ENCODE data around the gene MYO7B. TPM values are rescaled to one million over a fixed set of nuclear protein-coding genes. Genes with fewer than 3 reads are reported as not detected.
A peak's percentile ranks its signal among the peaks of the same experiment; 100 is the strongest.
"Not testable (repeated sequence)": the region's sequence is repeated elsewhere in the genome, so short reads cannot be mapped to it uniquely, and the experiment has no call there.

Gene MYO7B
- total RNA-seq, 1 donor, result under 0.01 TPM

GRCh38 chr2:127537644-127538043 lies 2.2 kb downstream of the MYO7B start:
- H3K79me2 ChIP-seq (ENCODE audit: insufficient read depth, low read length), result no peaks in the 10 kb centered on the region
- H3K27ac ChIP-seq (ENCODE audit: low read depth, low read length), result no peak overlapping the region
- H3K27me3 ChIP-seq (ENCODE audit: insufficient read depth, low read length), result peaks cover 41% of the 10 kb centered on the region
- TF ChIP-seq, protein P1, sequence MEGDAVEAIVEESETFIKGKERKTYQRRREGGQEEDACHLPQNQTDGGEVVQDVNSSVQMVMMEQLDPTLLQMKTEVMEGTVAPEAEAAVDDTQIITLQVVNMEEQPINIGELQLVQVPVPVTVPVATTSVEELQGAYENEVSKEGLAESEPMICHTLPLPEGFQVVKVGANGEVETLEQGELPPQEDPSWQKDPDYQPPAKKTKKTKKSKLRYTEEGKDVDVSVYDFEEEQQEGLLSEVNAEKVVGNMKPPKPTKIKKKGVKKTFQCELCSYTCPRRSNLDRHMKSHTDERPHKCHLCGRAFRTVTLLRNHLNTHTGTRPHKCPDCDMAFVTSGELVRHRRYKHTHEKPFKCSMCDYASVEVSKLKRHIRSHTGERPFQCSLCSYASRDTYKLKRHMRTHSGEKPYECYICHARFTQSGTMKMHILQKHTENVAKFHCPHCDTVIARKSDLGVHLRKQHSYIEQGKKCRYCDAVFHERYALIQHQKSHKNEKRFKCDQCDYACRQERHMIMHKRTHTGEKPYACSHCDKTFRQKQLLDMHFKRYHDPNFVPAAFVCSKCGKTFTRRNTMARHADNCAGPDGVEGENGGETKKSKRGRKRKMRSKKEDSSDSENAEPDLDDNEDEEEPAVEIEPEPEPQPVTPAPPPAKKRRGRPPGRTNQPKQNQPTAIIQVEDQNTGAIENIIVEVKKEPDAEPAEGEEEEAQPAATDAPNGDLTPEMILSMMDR (IDR thresholded peaks at IDR 0.05; ENCODE audit: extremely low read depth, low read depth, low read length), result no peak
- no peak overlapping the region for H3K4me3 ChIP-seq (ENCODE audit: insufficient read depth, low read length)
- H3K4me2 ChIP-seq (ENCODE audit: insufficient read depth, low read length), result no peak overlapping the region
- DNase-seq (ENCODE audit: insufficient read length, low spot score, missing footprints), result no peak
- no peak overlapping the region for H2AFZ ChIP-seq (ENCODE audit: low read length)
- no peaks in the 10 kb centered on the region for H3K36me3 ChIP-seq (ENCODE audit: insufficient read depth, low read length)
- H4K20me1 ChIP-seq (ENCODE audit: insufficient read depth, low read length), result no peaks in the 10 kb centered on the region
- H3K9me3 ChIP-seq (ENCODE audit: low read depth, low read length), result no peaks in the 10 kb centered on the region
- no peaks in the 10 kb centered on the region for H3K4me1 ChIP-seq (ENCODE audit: insufficient read depth, low read length)

- no peak overlapping the region for H2AFZ ChIP-seq (ENCODE audit: low read length)
- H3K27me3 ChIP-seq (ENCODE audit: insufficient read depth, low read length), result peaks cover 25% of the 10 kb centered on the region
- H4K20me1 ChIP-seq (ENCODE audit: insufficient read depth, low read length), result no peaks in the 10 kb centered on the region
- TF ChIP-seq, protein P1 (IDR thresholded peaks at IDR 0.05; ENCODE audit: extremely low read depth, low read depth, low read length), result no peak
- no peaks in the 10 kb centered on the region for H3K36me3 ChIP-seq (ENCODE audit: insufficient read depth, low read length)
- no peak overlapping the region for H3K4me3 ChIP-seq (ENCODE audit: insufficient read depth, low read length)
- H3K4me1 ChIP-seq (ENCODE audit: insufficient read depth, low read length), result no peaks in the 10 kb centered on the region
- DNase-seq (ENCODE audit: insufficient read length, low spot score, missing footprints), result peak; percentile 73
- no peaks in the 10 kb centered on the region for H3K79me2 ChIP-seq (ENCODE audit: insufficient read depth, low read length)
- H3K9me3 ChIP-seq (ENCODE audit: low read depth, low read length), result no peaks in the 10 kb centered on the region
- H3K27ac ChIP-seq (ENCODE audit: low read depth, low read length), result no peak overlapping the region
- H3K4me2 ChIP-seq (ENCODE audit: insufficient read depth, low read length), result no peak overlapping the region
These were observed 6.3 kb downstream of the MYO7B start for GRCh38 chr2:127541809-127542208.

DNA sequence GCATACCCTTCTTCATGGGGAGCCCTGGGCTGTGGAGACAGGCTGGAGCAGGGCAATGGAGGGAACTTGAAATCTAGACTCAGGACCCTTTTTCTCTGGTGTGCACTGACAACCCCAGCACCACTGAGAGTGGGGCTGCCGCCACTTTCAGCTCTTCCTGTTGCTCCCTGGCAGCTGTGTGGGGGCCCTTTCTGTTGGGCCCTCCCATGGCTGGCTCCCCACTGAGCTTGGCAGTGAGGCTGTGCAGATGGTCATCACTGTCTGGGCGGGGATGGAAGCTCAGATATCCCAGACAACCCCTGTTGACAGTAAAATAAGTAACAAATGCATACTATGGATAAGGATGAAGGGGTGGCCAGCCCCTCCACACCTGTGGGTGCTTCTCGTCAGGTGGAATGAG lies 6.7 kb downstream of the MYO7B start:
- no peak for DNase-seq (ENCODE audit: insufficient read length, low spot score, missing footprints)
- H3K9me3 ChIP-seq (ENCODE audit: low read depth, low read length), result no peaks in the 10 kb centered on the region
- H4K20me1 ChIP-seq (ENCODE audit: insufficient read depth, low read length), result no peaks in the 10 kb centered on the region
- H3K27ac ChIP-seq (ENCODE audit: low read depth, low read length), result no peak overlapping the region
- H3K4me2 ChIP-seq (ENCODE audit: insufficient read depth, low read length), result no peak overlapping the region
- H3K27me3 ChIP-seq (ENCODE audit: insufficient read depth, low read length), result peaks cover 25% of the 10 kb centered on the region
- TF ChIP-seq, protein P1 (IDR thresholded peaks at IDR 0.05; ENCODE audit: extremely low read depth, low read depth, low read length), result no peak
- no peaks in the 10 kb centered on the region for H3K4me1 ChIP-seq (ENCODE audit: insufficient read depth, low read length)
- H3K36me3 ChIP-seq (ENCODE audit: insufficient read depth, low read length), result no peaks in the 10 kb centered on the region
- no peaks in the 10 kb centered on the region for H3K79me2 ChIP-seq (ENCODE audit: insufficient read depth, low read length)
- H2AFZ ChIP-seq (ENCODE audit: low read length), result no peak overlapping the region
- H3K4me3 ChIP-seq (ENCODE audit: insufficient read depth, low read length), result no peak overlapping the region

GRCh38 chr2:127543013-127543501 lies 7.6 kb downstream of the MYO7B start:
- not testable (repeated sequence) for H3K27ac ChIP-seq (ENCODE audit: low read depth, low read length); DNase-seq (ENCODE audit: insufficient read length, low spot score, missing footprints); H3K4me1 ChIP-seq (ENCODE audit: insufficient read depth, low read length); H3K9me3 ChIP-seq (ENCODE audit: low read depth, low read length); H2AFZ ChIP-seq (ENCODE audit: low read length); H3K4me3 ChIP-seq (ENCODE audit: insufficient read depth, low read length); H3K36me3 ChIP-seq (ENCODE audit: insufficient read depth, low read length); H4K20me1 ChIP-seq (ENCODE audit: insufficient read depth, low read length); H3K4me2 ChIP-seq (ENCODE audit: insufficient read depth, low read length); H3K79me2 ChIP-seq (ENCODE audit: insufficient read depth, low read length)
- H3K27me3 ChIP-seq (ENCODE audit: insufficient read depth, low read length), result peaks cover 26% of the 10 kb centered on the region
